Measurements from ENCODE around the gene CR1.
"Not testable (repeated sequence)": the region's sequence is repeated elsewhere in the genome, so short reads cannot be mapped to it uniquely, and the experiment has no call there.

The CR1 gene

DNA sequence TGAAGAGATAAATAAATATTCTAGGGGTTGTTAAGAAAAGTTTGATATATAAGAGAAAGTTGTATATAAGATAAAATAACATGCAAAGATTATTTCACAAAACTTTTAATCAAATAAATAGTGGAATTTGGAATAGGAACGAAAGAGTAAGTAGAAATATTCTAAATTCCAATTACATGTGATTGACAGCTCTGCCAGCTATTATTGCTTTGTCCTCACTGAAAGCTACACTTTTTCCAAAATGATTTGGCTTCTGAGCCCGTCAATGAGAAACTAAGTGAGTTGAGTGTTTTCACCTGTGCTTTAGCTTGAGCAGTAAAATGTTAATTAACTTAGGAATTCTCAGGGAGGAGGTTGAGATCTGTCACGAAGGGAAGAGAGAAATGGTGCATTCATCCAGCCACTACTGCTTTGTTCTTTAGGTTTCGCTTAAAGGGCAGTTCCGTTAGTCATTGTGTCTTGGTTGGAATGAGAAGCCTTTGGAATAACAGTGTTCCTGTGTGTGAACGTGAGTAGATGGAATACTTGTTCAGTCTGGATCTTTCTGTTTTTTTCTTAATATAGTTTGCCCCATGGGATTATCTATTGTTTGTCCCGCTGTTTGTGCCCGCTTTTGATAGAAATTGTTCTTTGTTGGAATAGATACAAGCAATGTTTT lies 85.7 kb downstream of the CR1 start:
- no peak for DNase-seq (ENCODE audit: low read depth in 2 of 2)

DNA sequence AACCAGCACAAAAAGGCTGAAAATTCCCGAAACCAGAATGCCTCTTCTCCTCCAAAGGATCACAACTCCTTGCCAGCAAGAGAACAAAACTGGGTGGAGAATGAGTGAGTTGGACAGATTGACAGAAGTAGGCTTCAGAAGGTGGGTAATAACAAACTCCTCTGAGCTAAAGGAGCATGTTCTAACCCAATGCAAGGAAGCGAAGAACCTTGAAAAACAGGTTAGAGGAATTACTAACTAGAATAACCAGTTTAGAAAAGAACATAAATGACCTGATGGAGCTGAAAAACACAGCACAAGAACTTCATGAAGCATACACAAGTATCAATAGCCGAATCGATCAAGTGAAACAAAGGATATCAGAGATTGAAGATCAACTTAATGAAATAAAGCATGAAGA lies 93.5 kb downstream of the CR1 start:
- DNase-seq (ENCODE audit: low read depth in 2 of 2), result not testable (repeated sequence)

DNA sequence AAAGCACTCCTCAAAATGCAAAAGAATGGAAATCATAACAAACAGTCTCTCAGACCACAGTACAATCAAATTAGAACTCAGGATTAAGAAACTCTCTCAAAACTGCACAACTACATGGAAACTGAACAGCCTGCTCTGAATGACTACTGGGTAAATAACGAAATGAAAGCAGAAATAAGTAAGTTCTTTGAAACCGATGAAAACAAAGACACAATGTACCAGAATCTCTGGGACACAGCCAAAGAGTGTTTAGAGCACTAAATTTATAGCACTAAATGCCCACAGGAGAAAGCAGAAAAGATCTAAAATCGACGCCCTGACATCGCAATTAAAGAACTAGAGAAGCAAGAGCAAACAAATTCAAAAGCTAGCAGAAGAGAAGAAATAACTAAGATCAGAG lies 95.2 kb downstream of the CR1 start:
- not testable (repeated sequence) for DNase-seq (ENCODE audit: low read depth in 2 of 2)

DNA sequence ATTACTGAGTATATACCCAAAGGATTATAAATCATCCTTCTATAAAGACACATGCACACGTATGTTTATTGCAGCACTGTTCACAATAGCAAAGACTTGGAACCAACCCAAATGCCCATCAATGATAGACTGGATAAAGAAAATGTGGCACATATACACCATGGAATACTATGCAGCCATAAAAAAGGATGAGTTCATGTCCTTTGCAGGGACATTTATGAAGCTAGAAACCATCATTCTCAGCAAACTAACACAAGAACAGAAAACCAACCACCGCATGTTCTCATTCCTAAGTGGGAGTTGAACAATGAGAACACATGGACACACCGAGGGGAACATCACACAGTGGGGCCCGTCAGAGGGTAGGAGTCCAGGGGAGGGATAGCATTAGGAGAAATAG lies 98.1 kb downstream of the CR1 start:
- DNase-seq (ENCODE audit: low read depth in 2 of 2), result not testable (repeated sequence)

DNA sequence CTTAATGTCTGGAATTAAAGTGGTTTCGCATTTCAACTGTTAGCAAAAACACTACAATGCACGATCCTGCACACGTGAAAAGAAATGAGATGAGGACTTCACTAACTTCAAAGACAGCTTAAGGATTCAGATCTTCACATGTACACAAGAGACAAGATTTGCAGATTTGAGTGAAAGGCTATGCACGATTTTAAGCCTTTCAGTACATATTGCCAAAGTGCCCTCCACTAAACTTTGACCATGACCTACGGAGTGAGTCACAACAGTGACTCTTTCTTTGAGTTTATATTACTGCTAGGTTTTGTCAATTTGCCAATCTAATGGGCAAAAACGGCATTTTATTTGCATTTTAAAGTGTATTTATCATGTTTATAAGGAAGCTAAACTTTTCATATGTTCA lies 107.8 kb downstream of the CR1 start:
- DNase-seq (ENCODE audit: low read depth in 2 of 2), result no peak

DNA sequence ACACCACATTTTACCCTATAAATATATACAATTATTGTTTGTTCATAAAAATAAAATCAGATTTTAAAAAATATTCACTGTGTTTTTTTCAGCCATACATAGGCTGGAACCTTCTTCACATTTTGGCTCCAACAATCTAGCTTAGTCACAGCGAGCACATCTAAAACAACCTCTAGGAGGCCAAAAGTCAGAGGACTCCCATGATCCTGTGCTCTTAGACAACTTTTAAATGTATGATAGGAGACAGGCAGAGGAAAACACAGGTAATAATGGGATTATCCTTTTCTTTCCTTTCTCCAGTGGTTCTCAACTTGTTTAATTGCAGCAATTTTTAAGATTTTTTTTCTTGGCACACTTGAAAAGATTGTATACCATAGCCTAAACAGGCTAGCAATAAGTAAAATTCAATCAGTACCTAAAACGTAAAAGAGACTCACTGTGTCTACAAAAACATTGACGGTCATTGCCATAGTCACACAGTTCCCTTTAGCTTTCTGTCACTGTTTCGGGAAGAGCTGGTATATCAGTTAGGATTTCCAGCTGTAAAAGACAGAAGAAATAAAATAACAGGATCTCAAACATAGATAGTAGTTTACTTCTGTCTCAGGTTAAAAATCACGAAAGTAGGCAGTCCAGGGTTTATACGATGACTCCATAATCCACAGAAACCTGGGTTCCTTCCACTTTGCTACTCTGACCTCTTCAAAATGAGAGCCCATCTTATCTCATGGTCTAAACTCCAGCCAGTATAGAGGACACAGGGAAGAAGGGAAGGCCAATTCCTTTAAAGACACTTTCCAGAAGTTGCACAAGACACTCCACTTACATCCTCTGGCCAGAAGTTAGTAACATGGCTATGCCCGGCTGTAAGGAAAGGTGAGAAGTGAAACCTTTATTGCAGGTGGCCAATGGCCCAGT lies 109.7 kb downstream of the CR1 start:
- no peak for DNase-seq (ENCODE audit: low read depth in 2 of 2)

DNA sequence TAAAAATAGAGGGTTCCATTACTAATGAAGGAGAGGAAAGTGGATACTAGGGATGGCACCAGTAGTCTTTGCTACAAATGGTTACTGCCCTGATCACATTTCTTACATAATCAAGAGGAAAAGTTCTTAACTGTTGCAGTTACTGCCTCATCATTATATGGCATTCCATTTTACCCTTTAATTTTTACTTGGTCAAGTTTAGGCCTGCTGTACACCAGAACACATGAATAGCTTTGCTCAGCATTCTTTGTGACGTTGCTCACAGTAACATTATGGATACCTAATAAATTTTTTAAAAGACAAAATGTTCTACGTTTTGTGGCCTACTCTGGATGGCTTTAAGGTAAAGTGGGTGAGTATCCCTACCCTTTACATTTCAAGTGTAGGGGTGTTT lies 110.4 kb downstream of the CR1 start:
- DNase-seq (ENCODE audit: low read depth in 2 of 2), result no peak

DNA sequence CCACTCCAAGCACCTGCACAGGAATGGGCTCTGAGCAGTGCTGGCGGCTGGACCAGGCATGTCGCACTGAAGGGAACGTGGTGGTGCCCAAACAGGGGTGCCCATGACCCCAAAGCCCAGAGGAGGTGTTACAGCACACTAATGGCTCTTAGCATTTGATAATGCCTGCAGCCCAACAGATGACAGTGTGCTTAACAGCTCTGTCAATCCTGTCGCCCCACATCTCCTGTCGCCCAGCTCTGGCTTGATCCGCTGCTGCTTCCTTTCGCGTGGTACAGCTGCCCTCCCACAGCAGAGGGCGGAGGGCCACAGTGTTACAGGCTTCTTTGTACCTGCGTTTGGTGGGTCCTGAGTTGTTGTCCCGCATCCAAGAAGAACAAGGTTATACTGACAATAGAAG lies 116.8 kb downstream of the CR1 start:
- DNase-seq (ENCODE audit: low read depth in 2 of 2), result no peak

DNA sequence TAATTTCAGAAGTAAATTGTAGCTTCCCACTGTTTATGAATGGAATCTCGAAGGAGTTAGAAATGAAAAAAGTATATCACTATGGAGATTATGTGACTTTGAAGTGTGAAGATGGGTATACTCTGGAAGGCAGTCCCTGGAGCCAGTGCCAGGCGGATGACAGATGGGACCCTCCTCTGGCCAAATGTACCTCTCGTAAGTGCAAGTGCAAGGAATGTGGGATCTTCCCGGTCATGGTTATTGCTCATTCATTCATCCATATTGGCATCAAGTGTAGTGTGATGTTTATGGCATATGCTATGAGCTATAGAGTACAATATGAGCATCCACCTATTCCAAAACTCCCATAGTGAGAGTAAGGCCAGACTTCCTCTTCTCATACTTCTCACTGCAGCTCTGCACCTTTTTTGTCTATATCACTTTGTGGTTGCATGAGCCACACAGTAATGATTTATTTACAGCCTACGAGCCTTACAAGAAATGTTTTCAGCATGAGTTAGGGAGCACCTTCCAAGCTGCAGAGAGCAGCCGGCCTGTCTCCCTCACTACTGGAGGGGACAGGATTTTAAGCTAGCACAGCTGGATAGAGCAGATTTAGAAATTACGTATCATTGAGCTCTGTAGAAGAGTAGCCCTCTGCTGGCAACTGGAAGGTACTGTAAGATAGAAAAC lies 124.0 kb downstream of the CR1 start:
- no peak for DNase-seq (ENCODE audit: low read depth in 2 of 2)

DNA sequence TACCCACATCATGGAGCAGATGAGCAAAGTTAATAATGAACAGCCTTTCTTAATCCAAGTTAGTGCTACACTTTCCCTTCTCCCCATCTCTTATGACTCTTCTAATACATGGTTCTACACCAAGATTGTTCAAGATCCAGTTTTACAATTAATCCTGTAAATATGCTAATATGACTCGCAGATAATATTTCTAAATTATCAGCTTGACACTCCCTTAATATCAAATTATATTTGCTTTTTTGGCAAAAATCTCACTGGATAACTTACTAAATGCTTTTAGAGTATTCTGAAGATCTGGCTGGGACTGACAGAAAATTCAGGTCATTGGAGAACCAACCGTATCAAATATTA lies 124.6 kb downstream of the CR1 start:
- DNase-seq (ENCODE audit: low read depth in 2 of 2), result no peak

DNA sequence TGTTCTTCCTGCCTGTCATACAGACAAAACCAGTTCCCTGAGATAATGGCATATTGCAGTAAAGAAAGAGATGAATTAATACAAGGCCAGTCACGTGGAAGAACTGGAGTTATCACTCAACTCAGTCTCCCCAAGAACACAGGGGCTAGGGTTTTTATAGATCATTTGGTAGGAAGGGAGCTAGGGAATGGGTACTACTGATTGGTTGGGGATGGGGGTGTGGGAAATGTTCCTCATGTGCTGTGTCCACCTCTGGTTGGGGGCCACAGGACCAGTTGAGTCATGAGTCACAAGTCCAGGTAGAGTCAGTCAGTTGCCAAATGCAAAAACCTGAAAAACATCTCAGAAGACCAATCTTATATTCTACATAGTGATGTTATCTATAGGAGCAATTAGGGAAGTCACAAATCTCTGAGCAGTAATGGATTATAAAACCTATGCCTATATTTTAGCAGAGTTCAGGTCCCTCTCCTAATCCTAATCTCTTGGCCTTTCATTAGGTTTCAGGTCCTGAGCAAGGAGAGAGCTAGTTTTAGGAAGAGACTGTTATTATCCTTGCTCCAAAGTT lies 129.6 kb downstream of the CR1 start:
- not testable (repeated sequence) for DNase-seq (ENCODE audit: low read depth in 2 of 2)

DNA sequence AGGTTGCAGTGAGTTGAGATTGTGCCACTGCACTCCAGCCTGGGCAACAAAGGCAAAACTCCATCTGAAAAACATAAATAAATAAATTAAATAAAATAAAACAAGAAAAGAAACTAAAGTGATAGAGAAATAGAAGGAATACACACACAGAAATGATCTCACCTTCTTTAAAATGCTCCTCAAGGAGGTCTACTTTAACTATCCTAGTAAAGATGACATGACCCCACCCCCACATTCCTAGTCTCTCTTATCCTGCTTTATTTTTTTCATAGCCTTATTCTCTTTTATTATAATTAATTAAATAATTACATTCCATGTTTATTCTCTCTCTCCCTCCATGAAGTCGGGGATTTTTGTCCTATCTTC lies 131.0 kb downstream of the CR1 start:
- DNase-seq (ENCODE audit: low read depth in 2 of 2), result no peak

DNA sequence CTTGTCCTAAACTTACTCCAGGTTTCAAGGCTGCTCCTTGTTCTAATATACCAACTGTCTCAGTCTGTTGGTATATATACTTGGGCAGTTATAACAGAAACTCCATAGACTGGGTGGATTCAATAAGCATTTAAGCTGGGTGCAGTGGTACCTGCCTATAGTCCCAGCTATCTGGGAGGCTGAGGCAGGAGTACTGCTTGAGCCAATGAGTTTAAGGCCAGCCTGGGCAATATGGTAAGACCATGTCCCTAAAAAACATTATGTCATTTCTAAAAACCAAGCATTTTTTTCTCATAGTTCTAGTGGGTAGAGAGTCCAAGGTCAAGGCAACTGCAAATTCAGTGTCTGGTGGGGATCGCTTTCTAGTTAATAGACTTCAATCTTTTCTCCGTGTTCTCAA lies 131.5 kb downstream of the CR1 start:
- no peak for DNase-seq (ENCODE audit: low read depth in 2 of 2)

DNA sequence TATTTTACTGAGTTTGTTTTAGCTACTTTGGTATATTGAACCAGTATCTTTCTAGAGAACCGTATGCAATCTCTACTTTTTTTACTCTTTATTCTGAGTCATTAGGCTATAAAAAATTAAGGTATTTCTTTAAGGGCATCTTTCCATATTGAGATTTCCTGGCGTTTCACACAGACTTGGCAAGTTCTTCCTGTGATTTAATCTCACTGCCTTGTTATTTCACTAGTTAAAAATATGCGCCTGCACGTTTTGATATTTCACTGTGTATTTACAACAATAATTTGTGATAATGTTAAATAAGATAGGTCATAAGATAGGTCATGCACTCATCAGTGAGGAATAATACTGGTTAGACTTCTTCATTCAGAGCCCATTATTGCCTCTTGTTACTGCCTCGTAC lies 132.8 kb downstream of the CR1 start:
- DNase-seq (ENCODE audit: low read depth in 2 of 2), result no peak

DNA sequence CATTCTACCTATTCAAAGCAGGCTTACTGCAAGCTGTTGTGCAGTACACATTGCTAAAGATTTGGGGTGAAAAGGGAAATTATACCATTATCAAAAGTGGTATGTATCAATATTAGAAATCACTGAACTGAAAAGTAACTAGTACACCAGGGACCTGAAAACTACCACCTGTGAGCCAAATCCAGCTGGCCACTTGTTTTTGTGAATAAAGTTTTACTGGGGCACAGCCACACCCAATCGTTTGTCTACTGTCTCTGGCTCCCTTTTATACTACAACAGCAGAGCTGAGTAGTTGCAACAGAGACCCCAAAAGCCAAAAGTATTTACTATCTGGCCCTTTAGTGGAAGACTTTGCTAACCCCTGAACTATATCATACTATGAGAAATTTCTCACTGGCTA lies 135.2 kb downstream of the CR1 start:
- no peak for DNase-seq (ENCODE audit: low read depth in 2 of 2)

DNA sequence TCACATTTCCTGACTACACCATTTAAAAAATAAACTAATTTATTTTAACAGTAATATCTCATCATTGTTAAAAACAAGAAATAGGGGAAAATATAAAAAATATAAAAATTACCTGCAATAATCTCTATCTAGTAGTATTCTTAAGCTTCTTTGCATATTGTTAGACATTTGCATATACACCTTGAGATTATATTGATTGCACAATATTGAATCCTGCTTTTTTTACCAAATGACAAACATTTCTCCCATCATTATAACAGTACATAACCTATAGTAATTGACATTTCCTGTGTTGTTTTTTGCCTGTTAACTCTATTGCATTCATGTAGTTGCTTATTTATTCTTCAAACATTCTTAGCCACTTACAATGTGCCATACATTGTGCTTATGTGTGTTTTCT lies 137.3 kb downstream of the CR1 start:
- DNase-seq (ENCODE audit: low read depth in 2 of 2), result no peak

DNA sequence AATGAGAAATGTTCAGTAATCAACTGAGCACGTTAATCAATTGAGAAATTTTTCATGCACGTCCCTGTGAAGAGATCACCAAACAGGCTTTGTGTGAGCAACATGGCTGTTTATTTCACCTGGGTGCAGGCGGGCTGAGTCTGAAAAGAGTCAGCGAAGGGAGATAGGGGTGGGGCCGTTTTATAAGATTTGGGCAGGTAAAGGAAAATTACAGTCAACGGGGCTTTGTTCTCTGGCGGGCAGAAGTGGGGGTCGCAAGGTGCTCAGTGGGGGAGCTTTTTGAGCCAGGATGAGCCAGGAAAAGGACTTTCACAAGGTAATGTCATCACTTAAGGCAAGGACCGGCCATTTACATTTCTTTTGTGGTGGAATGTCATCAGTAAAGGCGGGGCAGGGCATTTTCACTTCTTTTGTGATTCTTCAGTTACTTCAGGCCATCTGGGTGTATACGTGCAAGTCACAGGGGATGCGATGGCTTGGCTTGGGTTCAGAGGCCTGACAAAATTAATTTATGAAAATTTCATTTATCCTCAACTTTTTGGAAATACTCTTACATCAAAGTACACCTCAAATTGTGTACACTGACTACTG lies 137.8 kb downstream of the CR1 start:
- not testable (repeated sequence) for DNase-seq (ENCODE audit: low read depth in 2 of 2)

DNA sequence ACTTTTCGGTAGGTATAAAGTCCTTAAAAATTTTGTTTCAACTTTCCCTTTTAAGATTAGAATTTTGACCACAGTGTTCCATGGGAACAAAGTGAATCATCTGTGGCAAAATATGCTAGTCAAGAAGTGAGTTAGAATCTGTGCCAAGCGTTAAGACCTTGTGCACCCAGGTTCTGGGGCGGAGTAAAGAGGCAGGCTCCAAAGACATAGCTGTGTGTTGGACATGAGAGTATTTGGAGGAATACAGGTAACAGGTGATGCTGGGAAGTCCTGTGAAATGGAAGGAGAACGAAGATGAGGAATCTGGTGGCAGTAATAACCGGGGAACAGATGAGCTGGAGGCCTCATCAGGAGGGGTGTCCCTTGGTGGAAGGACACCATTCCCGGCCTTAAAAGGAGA lies 138.3 kb downstream of the CR1 start:
- DNase-seq (ENCODE audit: low read depth in 2 of 2), result not testable (repeated sequence)

DNA sequence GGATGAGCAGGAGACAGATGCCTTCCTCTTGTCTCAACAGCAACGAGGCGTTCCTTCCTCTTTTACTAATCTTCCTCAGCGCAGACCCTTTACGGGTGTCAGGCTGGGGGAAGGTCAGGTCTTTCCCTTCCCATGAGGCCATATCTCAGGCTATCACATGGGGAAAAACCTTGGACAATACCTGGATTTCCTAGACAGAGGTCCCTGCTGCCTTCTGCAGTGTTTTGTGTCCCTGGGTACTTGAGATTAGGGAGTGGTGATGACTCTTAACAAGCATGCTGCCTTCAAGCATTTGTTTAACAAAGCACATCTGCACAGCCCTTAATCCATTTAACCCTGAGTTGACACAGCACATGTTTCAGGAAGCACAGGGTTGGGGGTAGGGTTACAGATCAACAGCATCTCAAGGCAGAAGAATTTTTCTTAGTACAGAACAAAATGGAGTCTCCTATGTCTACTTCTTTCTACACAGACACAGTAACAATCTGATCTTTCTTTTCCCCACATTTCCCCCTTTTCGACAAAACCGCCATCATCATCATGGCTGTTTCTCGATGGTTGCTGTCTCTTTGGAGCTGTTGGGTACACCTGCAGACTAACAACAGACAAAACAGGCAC lies 139.7 kb downstream of the CR1 start:
- not testable (repeated sequence) for DNase-seq (ENCODE audit: low read depth in 2 of 2)

DNA sequence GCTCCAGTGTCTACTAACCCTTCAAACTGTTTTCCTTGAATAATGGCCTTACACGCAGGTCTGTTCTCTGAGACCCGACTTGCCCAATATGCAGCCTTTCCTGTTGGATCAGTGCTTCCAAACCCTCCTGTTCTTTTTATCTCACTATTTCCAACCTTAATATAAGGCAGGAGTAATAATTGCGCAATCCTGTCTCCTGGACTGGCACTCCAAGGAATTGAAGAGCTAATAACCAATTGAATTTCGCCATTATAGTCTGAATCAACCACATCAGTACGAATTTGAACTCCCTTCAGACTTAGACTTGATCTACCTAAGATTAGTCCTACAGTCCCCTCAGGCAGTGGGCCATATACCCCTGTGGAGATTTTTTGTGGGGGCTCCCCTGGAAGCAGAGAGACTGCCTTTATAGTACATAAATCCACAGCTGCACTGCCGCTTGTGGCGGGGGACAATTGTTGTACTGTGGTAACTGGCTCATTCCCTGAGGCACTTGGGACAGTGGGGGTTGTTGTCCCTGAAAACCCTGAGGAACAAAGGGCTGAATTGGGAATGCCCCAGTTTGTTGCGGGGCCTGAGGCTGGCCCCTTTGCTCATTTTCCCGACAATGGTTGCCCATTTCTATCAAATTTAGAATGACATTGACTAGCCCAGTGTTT lies 142.7 kb downstream of the CR1 start:
- DNase-seq (ENCODE audit: low read depth in 2 of 2), result not testable (repeated sequence)

DNA sequence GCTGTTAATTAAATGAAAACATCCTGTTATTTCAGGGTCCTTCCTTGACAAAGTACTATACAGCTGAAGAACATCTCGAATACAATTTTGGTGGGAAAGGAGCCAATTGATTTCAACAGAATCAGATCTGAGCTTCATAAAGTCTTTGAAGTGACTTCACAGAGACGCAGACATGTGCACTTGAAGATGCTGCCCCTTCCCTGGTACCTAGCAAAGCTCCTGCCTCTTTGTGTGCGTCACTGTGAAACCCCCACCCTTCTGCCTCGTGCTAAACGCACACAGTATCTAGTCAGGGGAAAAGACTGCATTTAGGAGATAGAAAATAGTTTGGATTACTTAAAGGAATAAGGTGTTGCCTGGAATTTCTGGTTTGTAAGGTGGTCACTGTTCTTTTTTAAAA lies 143.4 kb downstream of the CR1 start:
- not testable (repeated sequence) for DNase-seq (ENCODE audit: low read depth in 2 of 2)
